GM23338 (cell line): ENCODE results near the gene C18orf32. TPM values are rescaled to one million over a fixed set of nuclear protein-coding genes. Genes with fewer than 3 reads are reported as not detected.

Source experiments
- ATAC-seq: fragments of 200-7000 bp; cut with Tn5 transposase; 3 replicates; pipeline ENCODE4 v1.9.1; 2020
- DNase-seq: peaks from one replicate; pipeline ENCODE4 v3.0.0-alpha.2; 2015; ENCODE audit warnings: low spot score
- H2AFZ ChIP-seq: fragments of 200-600 bp; sonication (generic); 2 replicates; pipeline ENCODE4 v1.8.0; 2016; ENCODE audit warnings: antibody characterized with exemption, mild to moderate bottlenecking, moderate library complexity
- H3F3A ChIP-seq: fragments of 200-600 bp; sonication (generic); replicated peaks from 2 replicates; pipeline ENCODE4 v1.8.0; 2017; ENCODE audit warnings: antibody characterized with exemption, mixed run types, low read depth
- H3K27ac ChIP-seq: fragments of 200-600 bp; sonication (generic); 2 replicates; pipeline ENCODE4 v1.6.1; 2016; ENCODE audit warnings: low read depth
- H3K27me3 ChIP-seq: fragments of 200-600 bp; sonication (generic); 2 replicates; pipeline ENCODE4 v1.8.0; 2016; ENCODE audit warnings: mild to moderate bottlenecking, mixed run types, moderate library complexity; ENCODE audit not compliant: insufficient read depth
- H3K36me3 ChIP-seq: fragments of 200-600 bp; sonication (generic); 2 replicates; pipeline ENCODE4 v1.8.0; 2016; ENCODE audit warnings: mild to moderate bottlenecking; ENCODE audit not compliant: insufficient read depth
- H3K4me1 ChIP-seq: fragments of 200-600 bp; sonication (generic); 2 replicates; pipeline ENCODE4 v1.8.0; 2016; ENCODE audit warnings: mild to moderate bottlenecking, moderate library complexity; ENCODE audit not compliant: insufficient read depth
- H3K4me2 ChIP-seq: fragments of 200-600 bp; sonication (generic); 2 replicates; pipeline ENCODE4 v1.7.1; 2017; ENCODE audit warnings: mixed run types
- H3K4me3 ChIP-seq: fragments of 200-600 bp; sonication (generic); 2 replicates; pipeline ENCODE4 v1.6.1; 2016; ENCODE audit warnings: mixed run types
- H3K79me2 ChIP-seq: fragments of 200-600 bp; sonication (generic); replicated peaks from 2 replicates; pipeline ENCODE4 v1.8.0; 2017; ENCODE audit warnings: mild to moderate bottlenecking; ENCODE audit not compliant: insufficient read depth
- H3K9me2 ChIP-seq: fragments of 200-600 bp; sonication (generic); 2 replicates; pipeline ENCODE4 v1.8.0; 2017; ENCODE audit not compliant: insufficient read depth
- H4K20me1 ChIP-seq: fragments of 200-600 bp; sonication (generic); replicated peaks from 2 replicates; pipeline ENCODE4 v1.8.0; 2017; ENCODE audit warnings: mild to moderate bottlenecking; ENCODE audit not compliant: insufficient read depth
- H3K27ac Mint-ChIP-seq: 2 replicates; pipeline ENCODE4 v1.8.0; 2020; ENCODE audit warnings: inconsistent platforms, mild to moderate bottlenecking, moderate library complexity, mixed read lengths
- H3K27me3 Mint-ChIP-seq: 3 replicates; pipeline ENCODE4 v1.8.0; 2022; ENCODE audit warnings: low read depth, mild to moderate bottlenecking, moderate library complexity, mixed read lengths, inconsistent platforms; ENCODE audit not compliant: insufficient read depth, poor library complexity
- H3K36me3 Mint-ChIP-seq: 3 replicates; pipeline ENCODE4 v1.8.0; 2021; ENCODE audit warnings: low read depth, mild to moderate bottlenecking, inconsistent platforms, moderate library complexity, mixed read lengths
- H3K4me1 Mint-ChIP-seq: 3 replicates; pipeline ENCODE4 v1.8.0; 2020; ENCODE audit warnings: mild to moderate bottlenecking, inconsistent platforms, mixed read lengths
- H3K4me3 Mint-ChIP-seq: 3 replicates; pipeline ENCODE4 v1.8.0; 2021; ENCODE audit warnings: moderate library complexity, mild to moderate bottlenecking, inconsistent platforms, mixed read lengths
- H3K9me3 Mint-ChIP-seq: 3 replicates; pipeline ENCODE4 v1.8.0; 2020; ENCODE audit warnings: moderate library complexity, mild to moderate bottlenecking, inconsistent platforms, mixed read lengths
- EZH2 ChIP-seq: fragments of 200-600 bp; sonication (generic); IDR thresholded peaks from one replicate; pipeline ENCODE4 v1.8.0; 2017; ENCODE audit warnings: antibody characterized with exemption, mild to moderate bottlenecking, low read depth; ENCODE audit not compliant: unreplicated experiment
- EZH2phosphoT487 ChIP-seq: fragments of 200-600 bp; sonication (generic); IDR thresholded peaks from one replicate; pipeline ENCODE4 v1.8.1; 2018; ENCODE audit warnings: antibody characterized with exemption; ENCODE audit not compliant: unreplicated experiment
- JUNB ChIP-seq: IDR thresholded peaks from one replicate; pipeline ENCODE4 v1.6.1; 2016; ENCODE audit warnings: antibody characterized with exemption; ENCODE audit not compliant: unreplicated experiment
- POLR2AphosphoS5 ChIP-seq: IDR thresholded peaks from 2 replicates; pipeline ENCODE4 v1.6.1; 2016; ENCODE audit warnings: antibody characterized with exemption, low read depth
- STAT1 ChIP-seq: IDR thresholded peaks from one replicate; pipeline ENCODE4 v1.6.1; 2016; ENCODE audit warnings: antibody characterized with exemption; ENCODE audit not compliant: unreplicated experiment
- ZNF114 ChIP-seq: fragments of 250-450 bp; sonication (Bioruptor Pico); IDR thresholded peaks from 2 replicates; pipeline ENCODE4 v1.5.0; 2020; ENCODE audit warnings: mild to moderate bottlenecking, moderate library complexity
- ZNF331 ChIP-seq: fragments of 250-450 bp; sonication (Bioruptor Pico); IDR thresholded peaks from 2 replicates; pipeline ENCODE4 v1.5.0; 2020; ENCODE audit warnings: low read depth, mild to moderate bottlenecking, moderate library complexity
- polyA plus RNA-seq: library from polyadenylated mRNA; unstranded; fragments of >200 nt; fragmentation: Nextera tagmentation; extraction: Ambion mirVana; gene quantifications from 2 replicates; pipeline ENCODE4 v1.2.1, GENCODE V29; 2016
- total RNA-seq: library from RNA; depleted of rRNA; stranded (reverse); fragments of >200 nt; shearing (Covaris generic); gene quantifications from 2 replicates; pipeline ENCODE4 v1.2.3, GENCODE V29; 2014
- TF ChIP-seq, protein P1 (sequence below), 2 experiments: fragments of 200-600 bp in 1 of 2; sonication (generic) in 1 of 2; conservative IDR thresholded peaks; 2 replicates each; pipeline versions ENCODE4 v1.5.1 to v1.6.1; 2016 to 2017; ENCODE audit warnings: antibody characterized with exemption in 2 of 2, low read depth in 2 of 2, mild to moderate bottlenecking in 2 of 2, moderate library complexity in 1 of 2
- TF ChIP-seq, protein P2 (sequence below): IDR thresholded peaks from 2 replicates; pipeline ENCODE4 v1.6.1; 2016; ENCODE audit warnings: antibody characterized with exemption
- TF ChIP-seq, protein P3 (sequence below): fragments of 250-450 bp; sonication (Bioruptor Pico); IDR thresholded peaks from 2 replicates; pipeline ENCODE4 v1.5.0; 2020; ENCODE audit warnings: mild to moderate bottlenecking, moderate library complexity

Gene C18orf32
- total and polyA plus RNA-seq, 2 experiments from 2014 or later, result 25.3 to 72.4 TPM

DNA sequence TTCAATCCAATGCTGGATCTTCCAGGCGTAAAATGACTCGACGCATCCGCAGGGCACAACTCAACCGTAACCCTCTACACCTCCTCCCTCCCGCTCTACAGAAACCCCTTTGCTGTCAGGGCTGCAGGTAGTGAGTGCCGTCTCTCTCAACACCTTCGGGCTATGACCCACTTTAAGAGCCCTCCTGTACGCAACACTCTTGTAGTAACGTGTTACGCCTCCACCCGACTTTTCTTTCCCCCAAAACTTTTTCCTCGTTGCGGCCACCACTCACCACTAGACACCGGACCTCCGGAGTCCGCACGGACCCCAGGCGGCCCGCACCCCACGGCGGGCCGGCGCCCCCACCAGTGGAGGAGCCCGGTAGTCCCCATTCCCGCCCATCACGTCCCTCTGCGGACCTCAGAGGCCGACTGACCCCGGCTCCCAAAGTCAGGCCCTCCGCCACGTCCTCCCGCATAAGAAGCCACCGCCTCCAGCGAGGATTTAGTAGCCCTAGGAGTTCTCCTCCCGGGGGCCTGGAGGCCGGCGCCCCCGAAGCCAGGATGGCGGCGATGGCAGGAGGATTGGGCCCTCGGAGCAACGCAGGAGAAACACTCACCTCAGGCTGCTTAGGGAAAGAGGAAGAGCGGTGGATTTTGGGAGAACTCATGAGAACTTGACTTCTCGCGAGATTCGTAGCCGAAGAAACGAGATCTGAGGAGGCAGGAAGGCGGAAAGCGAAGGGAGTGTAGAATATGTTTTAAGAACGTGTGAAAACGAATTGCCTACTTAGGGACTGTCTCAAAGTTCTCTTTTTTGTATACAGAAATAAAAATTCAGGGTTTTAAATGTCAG lies 5.0 kb upstream of the C18orf32 start, which contains the start of gene RPL17:
Gene RPL17, minus strand, starts transcription at position 609 of the 837 bp plus-strand sequence.
- ATAC-seq (peak; percentile 76), DNase-seq (peak; percentile 100)
- no peak for TF ChIP-seq EZH2
- peak; percentile 99 for TF ChIP-seq POLR2AphosphoS5
- peak; percentile 91 for TF ChIP-seq JUNB
- TF ChIP-seq, protein P1, sequence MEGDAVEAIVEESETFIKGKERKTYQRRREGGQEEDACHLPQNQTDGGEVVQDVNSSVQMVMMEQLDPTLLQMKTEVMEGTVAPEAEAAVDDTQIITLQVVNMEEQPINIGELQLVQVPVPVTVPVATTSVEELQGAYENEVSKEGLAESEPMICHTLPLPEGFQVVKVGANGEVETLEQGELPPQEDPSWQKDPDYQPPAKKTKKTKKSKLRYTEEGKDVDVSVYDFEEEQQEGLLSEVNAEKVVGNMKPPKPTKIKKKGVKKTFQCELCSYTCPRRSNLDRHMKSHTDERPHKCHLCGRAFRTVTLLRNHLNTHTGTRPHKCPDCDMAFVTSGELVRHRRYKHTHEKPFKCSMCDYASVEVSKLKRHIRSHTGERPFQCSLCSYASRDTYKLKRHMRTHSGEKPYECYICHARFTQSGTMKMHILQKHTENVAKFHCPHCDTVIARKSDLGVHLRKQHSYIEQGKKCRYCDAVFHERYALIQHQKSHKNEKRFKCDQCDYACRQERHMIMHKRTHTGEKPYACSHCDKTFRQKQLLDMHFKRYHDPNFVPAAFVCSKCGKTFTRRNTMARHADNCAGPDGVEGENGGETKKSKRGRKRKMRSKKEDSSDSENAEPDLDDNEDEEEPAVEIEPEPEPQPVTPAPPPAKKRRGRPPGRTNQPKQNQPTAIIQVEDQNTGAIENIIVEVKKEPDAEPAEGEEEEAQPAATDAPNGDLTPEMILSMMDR (conservative IDR thresholded peaks at IDR 0.05; ENCODE audit: low read depth in 2 of 2), result no peak
- TF ChIP-seq STAT1, result no peak
- TF ChIP-seq EZH2phosphoT487, result no peak
- TF ChIP-seq ZNF114 (CRISPR knock-in tag), result no peak
- TF ChIP-seq, protein P2, sequence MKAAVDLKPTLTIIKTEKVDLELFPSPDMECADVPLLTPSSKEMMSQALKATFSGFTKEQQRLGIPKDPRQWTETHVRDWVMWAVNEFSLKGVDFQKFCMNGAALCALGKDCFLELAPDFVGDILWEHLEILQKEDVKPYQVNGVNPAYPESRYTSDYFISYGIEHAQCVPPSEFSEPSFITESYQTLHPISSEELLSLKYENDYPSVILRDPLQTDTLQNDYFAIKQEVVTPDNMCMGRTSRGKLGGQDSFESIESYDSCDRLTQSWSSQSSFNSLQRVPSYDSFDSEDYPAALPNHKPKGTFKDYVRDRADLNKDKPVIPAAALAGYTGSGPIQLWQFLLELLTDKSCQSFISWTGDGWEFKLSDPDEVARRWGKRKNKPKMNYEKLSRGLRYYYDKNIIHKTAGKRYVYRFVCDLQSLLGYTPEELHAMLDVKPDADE, result no peak
- TF ChIP-seq, protein P3, sequence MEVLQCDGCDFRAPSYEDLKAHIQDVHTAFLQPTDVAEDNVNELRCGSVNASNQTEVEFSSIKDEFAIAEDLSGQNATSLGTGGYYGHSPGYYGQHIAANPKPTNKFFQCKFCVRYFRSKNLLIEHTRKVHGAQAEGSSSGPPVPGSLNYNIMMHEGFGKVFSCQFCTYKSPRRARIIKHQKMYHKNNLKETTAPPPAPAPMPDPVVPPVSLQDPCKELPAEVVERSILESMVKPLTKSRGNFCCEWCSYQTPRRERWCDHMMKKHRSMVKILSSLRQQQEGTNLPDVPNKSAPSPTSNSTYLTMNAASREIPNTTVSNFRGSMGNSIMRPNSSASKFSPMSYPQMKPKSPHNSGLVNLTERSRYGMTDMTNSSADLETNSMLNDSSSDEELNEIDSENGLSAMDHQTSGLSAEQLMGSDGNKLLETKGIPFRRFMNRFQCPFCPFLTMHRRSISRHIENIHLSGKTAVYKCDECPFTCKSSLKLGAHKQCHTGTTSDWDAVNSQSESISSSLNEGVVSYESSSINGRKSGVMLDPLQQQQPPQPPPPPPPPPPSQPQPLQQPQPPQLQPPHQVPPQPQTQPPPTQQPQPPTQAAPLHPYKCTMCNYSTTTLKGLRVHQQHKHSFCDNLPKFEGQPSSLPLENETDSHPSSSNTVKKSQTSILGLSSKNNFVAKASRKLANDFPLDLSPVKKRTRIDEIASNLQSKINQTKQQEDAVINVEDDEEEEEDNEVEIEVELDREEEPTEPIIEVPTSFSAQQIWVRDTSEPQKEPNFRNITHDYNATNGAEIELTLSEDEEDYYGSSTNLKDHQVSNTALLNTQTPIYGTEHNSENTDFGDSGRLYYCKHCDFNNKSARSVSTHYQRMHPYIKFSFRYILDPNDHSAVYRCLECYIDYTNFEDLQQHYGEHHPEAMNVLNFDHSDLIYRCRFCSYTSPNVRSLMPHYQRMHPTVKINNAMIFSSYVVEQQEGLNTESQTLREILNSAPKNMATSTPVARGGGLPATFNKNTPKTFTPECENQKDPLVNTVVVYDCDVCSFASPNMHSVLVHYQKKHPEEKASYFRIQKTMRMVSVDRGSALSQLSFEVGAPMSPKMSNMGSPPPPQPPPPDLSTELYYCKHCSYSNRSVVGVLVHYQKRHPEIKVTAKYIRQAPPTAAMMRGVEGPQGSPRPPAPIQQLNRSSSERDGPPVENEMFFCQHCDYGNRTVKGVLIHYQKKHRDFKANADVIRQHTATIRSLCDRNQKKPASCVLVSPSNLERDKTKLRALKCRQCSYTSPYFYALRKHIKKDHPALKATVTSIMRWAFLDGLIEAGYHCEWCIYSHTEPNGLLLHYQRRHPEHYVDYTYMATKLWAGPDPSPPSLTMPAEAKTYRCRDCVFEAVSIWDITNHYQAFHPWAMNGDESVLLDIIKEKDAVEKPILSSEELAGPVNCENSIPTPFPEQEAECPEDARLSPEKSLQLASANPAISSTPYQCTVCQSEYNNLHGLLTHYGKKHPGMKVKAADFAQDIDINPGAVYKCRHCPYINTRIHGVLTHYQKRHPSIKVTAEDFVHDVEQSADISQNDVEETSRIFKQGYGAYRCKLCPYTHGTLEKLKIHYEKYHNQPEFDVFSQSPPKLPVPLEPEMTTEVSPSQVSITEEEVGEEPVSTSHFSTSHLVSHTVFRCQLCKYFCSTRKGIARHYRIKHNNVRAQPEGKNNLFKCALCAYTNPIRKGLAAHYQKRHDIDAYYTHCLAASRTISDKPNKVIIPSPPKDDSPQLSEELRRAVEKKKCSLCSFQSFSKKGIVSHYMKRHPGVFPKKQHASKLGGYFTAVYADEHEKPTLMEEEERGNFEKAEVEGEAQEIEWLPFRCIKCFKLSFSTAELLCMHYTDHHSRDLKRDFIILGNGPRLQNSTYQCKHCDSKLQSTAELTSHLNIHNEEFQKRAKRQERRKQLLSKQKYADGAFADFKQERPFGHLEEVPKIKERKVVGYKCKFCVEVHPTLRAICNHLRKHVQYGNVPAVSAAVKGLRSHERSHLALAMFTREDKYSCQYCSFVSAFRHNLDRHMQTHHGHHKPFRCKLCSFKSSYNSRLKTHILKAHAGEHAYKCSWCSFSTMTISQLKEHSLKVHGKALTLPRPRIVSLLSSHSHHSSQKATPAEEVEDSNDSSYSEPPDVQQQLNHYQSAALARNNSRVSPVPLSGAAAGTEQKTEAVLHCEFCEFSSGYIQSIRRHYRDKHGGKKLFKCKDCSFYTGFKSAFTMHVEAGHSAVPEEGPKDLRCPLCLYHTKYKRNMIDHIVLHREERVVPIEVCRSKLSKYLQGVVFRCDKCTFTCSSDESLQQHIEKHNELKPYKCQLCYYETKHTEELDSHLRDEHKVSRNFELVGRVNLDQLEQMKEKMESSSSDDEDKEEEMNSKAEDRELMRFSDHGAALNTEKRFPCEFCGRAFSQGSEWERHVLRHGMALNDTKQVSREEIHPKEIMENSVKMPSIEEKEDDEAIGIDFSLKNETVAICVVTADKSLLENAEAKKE (CRISPR knock-in tag), result no peak
- no peak for TF ChIP-seq ZNF331 (CRISPR knock-in tag)
- H3K9me2 ChIP-seq, result no peaks in the 10 kb centered on the region
- peaks cover 24% of the 10 kb centered on the region for H3K79me2 ChIP-seq
- H3F3A ChIP-seq, result peaks cover 45% of the 10 kb centered on the region
- H4K20me1 ChIP-seq, result peaks cover 17% of the 10 kb centered on the region
- peak within 1 kb of the TSS; percentile 64 for H3K4me3 ChIP-seq
- peak within 1 kb of the TSS; percentile 70 for H3K27ac ChIP-seq
- H3K27me3 ChIP-seq, result no peaks in the 10 kb centered on the region
- Mint-ChIP-seq H3K36me3 (peaks cover 52% of the 10 kb centered on the region), H3K4me3 (peak within 1 kb of the TSS; percentile 96), H3K9me3 (no peaks in the 10 kb centered on the region), H3K27me3 (peaks cover 21% of the 10 kb centered on the region), H3K27ac (peak within 1 kb of the TSS; percentile 99), H3K4me1 (peaks cover 54% of the 10 kb centered on the region)
- H3K4me1 ChIP-seq, result peaks cover 26% of the 10 kb centered on the region
- peaks cover 36% of the 10 kb centered on the region for H3K36me3 ChIP-seq
- H3K4me2 ChIP-seq, result peak within 1 kb of the TSS; percentile 87
- peak within 1 kb of the TSS; percentile 97 for H2AFZ ChIP-seq
